Fibroblast of skin of left quadriceps (primary cell): ENCODE data around the gene CCDC127.
"Not testable (repeated sequence)": the region's sequence is repeated elsewhere in the genome, so short reads cannot be mapped to it uniquely, and the experiment has no call there.

Experiments
- DNase-seq, 2 experiments: peaks; one replicate each; pipeline ENCODE4 v3.0.0-alpha.2; 2013; ENCODE audit warnings: low read depth in 2 of 2

Gene CCDC127

DNA sequence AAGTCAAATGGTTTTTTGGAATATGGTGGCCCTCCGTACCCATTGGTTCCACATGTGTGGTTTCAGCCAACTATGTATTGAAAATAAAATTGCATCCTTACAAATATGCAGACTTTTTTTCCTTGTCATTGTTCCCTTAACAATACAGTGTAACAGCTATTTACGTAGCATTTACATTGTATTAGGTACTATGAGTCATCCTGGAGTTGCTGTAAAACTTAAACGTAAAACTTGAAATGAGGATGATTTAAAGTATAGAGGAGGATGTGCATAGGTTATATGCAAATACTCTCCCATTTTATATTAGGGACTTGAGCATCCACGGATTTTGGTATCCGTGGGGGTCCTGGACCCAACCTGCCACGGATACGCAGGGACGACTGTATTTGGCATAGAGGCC lies 16.5 kb upstream of the CCDC127 start:
- DNase-seq = no peak

GRCh38 chr5:233426-233825 lies 15.5 kb upstream of the CCDC127 start:
- not testable (repeated sequence) for DNase-seq

- DNase-seq = no peak
These were observed 13.7 kb upstream of the CCDC127 start for GRCh38 chr5:231661-232060.

DNA sequence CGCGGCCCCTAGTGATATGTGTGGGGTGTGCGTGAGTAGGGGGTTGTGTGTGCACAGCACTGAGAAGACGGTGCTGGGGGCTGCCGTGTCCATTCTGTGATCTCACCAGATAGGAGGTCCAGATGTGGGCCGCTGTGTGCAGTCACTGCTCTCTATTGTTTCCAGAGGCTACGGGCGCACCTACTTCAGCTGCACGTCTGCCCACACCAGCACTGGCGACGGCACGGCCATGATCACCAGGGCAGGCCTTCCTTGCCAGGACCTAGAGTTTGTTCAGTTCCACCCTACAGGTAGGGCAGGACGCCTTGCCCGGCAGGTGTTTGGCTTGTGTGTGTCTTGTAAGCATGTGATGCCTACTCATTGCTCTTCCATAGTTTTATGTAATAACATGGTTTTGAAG lies 12.8 kb upstream of the CCDC127 start:
- DNase-seq = no peak

- no peak for DNase-seq
These were observed 10.9 kb upstream of the CCDC127 start for GRCh38 chr5:228886-229285.

DNA sequence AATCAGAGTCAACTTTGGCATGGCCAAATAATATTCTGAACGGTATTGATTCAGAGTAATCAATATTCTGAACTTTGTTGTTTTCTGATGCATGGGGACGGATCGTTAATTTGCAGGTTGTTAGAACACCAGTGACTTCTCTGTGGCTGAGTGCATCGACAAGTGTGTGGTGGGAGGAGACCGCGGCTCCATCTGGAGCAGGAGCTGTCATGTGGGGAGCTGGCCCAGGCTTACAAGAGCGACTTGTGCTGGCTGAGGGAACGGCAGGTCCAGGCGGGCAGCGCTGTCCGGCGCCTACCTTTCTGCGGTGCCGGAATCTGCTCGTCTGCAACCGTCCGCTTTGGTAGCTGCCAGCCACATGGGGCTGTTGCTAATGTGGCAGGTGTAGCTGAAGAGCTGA lies 9.4 kb upstream of the CCDC127 start:
- not testable (repeated sequence) for DNase-seq

DNA sequence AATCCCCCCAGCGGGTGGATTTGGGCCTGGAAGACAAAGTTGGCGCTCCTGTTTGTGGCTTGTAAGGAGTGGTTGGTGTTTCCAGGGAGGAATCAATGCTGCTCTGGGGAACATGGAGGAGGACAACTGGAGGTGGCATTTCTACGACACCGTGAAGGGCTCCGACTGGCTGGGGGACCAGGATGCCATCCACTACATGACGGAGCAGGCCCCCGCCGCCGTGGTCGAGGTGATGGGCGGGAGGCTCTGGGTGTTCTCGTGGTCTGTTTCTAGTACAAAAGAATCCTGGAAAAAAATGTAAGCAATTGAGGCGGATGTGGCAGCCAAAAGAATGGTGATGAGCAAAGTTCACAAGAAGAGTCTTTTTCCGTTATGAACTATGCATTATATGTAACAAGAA lies 7.4 kb upstream of the CCDC127 start:
- DNase-seq = no peak

DNA sequence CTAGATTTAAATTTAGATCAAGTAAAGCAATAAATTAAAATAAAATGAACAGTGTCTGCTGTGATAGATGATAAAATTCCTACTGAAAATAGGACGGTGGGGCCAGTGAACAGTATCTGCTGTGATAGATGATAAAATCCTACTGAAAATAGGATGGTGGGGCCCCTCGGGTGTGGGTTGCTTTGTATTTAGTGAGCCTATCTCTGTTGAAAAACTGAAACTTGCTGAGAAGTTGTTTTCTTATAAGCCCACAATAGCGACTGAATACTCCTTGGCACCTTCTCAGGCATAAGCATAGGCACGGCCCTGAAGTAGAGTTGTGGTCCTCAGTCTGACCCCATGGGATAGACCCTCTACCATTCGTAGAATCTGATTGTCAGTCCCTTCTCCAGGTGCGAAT lies 5.8 kb upstream of the CCDC127 start:
- DNase-seq = no peak

GRCh38 chr5:222951-223715 lies 5.2 kb upstream of the CCDC127 start:
- DNase-seq = not testable (repeated sequence)

DNA sequence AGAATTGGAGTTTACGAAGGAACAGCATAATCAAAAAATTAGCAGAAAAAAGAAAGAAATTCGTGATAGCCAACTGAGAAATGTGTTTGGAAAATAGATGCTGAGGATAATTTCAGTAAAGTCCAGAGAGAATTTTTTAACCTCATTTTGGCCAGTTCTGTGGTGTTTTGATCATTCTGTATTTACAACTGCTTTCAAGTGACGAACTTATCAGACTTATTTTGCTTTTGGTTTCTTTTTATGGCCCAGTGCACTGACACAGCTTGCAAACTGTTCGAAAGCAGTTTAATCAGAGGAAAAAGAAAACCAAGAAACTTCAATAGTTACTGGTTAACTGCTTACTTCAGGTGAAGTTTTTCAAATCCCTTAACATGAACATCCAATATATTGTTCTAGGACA lies 2.0 kb upstream of the CCDC127 start:
- DNase-seq = no peak

DNA sequence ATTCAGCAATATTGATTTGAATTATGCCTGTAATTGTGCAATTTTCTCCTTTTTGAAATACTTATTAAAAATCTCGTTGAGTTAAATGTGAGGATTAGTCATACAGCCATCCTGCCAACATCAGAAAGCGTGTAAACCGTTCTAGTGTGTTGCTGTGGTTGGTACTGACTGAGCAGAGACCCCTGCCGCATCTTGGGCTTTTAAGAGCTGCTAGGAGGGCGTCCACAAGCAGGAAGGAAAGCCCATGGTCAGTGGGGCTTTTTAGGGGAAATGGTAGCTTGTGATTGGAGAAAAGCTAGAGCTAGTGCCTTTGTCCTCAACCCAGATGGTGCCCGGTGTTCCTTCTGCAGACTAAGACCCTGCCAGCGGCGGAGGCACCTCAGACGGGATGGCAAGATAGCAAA lies 1.5 kb upstream of the CCDC127 start:
- no peak for DNase-seq

DNA sequence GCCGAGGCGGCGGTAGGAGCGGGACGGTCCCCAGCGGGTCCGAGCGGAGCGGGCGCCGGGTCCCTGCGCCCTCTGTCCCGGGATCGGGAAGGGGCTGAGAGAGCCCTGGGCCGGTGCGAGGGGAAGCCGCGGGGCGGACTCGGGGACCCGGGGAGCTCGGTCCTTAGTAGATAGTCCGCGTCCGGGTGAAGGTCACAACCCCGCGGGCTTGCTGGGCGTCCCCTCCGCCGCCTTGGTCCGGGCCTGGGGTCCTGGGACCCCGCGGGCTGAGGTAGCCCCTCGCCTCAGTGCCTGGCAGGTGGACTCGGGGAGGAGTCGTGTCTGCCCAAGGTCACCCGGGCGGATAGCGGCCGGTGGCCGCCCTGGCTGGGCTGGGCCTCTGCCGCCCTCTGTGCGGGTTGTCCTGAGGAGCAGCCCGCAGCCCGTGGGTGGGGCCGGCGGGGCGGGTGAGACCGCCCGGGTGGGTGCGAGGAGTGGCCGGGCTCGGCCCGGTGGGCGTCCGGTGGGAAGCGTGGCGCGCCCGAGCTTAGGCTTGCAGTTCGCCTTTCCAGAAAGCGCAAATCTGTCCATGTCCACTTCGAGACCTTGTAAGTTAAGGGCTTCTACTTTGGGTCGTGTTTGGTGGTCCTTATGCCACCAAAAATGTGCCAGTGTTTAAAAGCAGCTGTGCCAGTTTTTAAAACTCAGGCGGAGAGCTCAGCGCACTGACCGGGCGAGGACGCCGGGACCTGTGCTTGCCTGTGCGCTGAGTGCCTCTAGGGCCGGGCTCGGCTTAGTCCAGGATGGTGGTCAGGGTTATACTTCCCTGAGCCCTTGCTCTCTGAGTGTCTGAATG lies 721 bp upstream of the CCDC127 start:
- DNase-seq = no peak

DNA sequence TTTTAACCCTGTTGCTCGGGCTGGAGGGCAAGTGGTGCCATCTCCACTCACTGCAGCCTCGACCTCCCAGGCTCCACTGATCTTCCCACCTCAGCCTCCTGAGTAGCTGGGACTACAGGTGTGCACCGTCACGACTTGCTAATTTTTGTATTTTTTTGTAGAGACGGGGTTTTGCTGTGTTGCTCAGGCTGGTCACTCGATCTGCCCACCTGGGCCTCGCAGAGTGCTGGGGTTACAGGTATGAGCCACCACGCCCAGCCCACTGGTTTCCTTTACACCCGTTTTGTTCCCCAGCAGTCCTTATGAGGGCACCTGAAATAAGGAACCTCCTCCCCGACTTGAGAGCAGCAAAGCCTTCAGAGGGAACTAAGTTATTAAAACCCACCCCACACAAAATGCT lies 1.9 kb downstream of the CCDC127 start:
- not testable (repeated sequence) for DNase-seq

DNA sequence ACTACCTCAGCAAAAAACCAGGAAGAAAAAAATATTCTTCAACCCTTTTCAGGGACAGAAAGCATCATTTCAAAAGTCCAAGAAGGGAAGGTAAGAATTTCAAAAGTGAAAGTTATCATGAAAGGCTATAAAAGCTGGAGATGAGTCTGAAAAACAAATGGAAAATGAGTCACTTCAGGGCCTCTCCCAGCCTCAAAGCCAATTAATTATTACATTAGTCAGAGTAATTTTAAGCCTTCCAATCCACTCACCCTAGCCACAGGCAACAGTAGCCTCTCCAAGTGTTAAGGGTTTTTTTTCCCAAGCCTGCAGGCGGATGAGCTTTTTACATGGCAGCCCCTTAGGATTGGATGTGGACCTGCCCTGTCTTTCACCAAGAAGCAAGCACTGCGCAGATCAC lies 2.7 kb downstream of the CCDC127 start:
- DNase-seq = not testable (repeated sequence)

GRCh38 chr5:213803-214395 lies 4.1 kb downstream of the CCDC127 start:
- DNase-seq = no peak

GRCh38 chr5:208449-209114 lies 9.4 kb downstream of the CCDC127 start:
- DNase-seq = no peak

DNA sequence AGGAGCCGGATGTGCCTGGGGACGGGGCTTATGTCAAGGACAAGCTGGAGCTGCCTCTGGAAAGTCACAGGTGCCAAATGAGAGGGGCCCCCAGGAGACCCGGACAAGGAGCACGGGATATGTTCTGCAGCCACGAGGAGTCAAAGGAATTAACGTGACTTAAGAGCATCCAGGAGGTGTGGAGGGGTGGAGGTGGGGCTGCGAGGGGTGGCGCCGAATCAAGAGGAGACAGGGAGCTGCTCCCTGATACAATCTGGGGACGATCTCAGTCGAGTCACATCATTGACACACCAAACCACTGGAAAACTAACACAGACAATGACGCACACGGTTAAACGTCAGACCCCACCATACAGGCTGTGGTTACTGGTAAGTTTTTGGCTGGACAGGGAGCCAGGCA lies 10.4 kb downstream of the CCDC127 start:
- DNase-seq = no peak

GRCh38 chr5:206927-207536 lies 10.9 kb downstream of the CCDC127 start:
- DNase-seq = no peak

DNA sequence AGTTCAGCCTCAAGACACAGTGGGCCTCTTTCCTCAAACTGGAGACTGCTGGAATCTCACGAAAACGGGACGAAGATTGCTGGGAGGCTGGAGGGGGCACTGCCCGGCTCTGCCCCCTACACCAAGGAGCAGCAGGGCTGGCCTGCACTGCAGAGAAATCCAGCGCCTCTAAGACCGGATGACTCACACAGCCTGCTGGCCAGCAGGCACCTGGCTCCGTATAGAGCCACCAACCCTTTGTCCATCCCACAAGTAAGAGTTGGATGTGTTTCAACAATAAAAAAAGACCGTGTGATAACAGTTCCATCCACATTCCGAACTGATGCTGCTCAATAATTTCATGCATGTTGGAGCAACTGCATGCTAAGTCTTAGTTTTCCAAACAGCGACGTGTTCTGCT lies 11.5 kb downstream of the CCDC127 start:
- no peak for DNase-seq

DNA sequence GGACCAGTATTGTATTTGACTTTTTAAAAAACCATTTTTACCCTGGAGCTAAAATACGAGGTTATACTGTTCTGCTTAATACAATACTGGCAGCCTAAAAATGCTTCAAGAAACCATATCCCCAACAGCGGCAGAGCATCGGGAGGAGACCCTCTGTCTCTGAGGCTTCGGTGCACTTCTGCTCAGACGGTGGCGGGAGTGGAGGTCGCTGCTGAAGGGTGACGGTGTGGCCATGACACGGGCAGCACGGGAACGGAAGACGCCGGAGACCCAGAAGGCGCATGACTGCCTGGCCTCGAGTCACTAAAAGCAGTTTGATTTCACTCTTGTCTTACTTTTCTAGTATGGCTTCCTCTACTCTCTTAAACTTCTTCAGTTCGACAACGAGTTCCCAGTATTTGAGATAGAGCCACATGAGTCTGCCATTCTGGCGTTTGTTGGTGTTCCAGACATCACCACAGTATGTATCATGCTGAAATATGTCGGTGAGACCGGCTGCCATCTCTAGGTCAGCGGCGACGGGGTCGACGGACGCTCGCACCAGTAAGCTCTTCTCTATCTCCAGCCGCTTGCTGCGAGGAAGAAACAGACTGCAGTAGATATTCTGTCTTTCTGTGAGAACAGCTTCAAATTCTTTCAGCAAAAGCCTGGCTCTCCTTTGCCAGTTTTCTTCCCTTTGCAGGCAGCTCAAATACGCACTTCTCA lies 12.8 kb downstream of the CCDC127 start:
- DNase-seq = no peak

GRCh38 chr5:204462-204861 lies 13.5 kb downstream of the CCDC127 start:
- DNase-seq = no peak
